Effector memory CD4-positive, alpha-beta T cell (primary cell): ENCODE results near the gene CFAP99.

Source experiments
- DNase-seq, 3 donors: peaks; one replicate each; pipeline ENCODE4 v3.0.0-alpha.2; 2020
- H3K27ac ChIP-seq: 2 replicates; pipeline ENCODE4 v1.7.0; 2013; ENCODE audit warnings: mild to moderate bottlenecking, low read length, moderate library complexity; ENCODE audit not compliant: insufficient read depth, poor library complexity, severe bottlenecking
- H3K27me3 ChIP-seq: replicated peaks from 2 replicates; pipeline ENCODE4 v1.7.0; 2013; ENCODE audit warnings: mild to moderate bottlenecking, low read length; ENCODE audit not compliant: insufficient read depth, control insufficient read depth, poor library complexity, severe bottlenecking
- H3K36me3 ChIP-seq: 2 replicates; pipeline ENCODE4 v1.7.0; 2013; ENCODE audit warnings: mild to moderate bottlenecking, low read length, moderate library complexity; ENCODE audit not compliant: control insufficient read depth, insufficient read depth
- H3K4me1 ChIP-seq: 2 replicates; pipeline ENCODE4 v1.7.0; 2013; ENCODE audit warnings: low read length, mild to moderate bottlenecking; ENCODE audit not compliant: control insufficient read depth, insufficient read depth, poor library complexity, severe bottlenecking
- H3K4me3 ChIP-seq: 2 replicates; pipeline ENCODE4 v1.7.0; 2013; ENCODE audit warnings: low read length, low read depth, mild to moderate bottlenecking; ENCODE audit not compliant: insufficient read depth, poor library complexity, severe bottlenecking
- H3K9me3 ChIP-seq: 2 replicates; pipeline ENCODE4 v1.7.0; 2013; ENCODE audit warnings: mild to moderate bottlenecking, low read length, moderate library complexity; ENCODE audit not compliant: control insufficient read depth

The CFAP99 gene

GRCh38 chr4:2408976-2409375 is 9.8 kb upstream of the CFAP99 start:
- H3K9me3 ChIP-seq: no peaks in the 10 kb centered on the region
- H3K36me3 ChIP-seq: peaks cover 3% of the 10 kb centered on the region
- H3K27ac ChIP-seq: no peak overlapping the region
- H3K4me3 ChIP-seq: no peak overlapping the region
- peaks cover 38% of the 10 kb centered on the region for H3K4me1 ChIP-seq
- no peaks in the 10 kb centered on the region for H3K27me3 ChIP-seq
- DNase-seq: no peak

DNA sequence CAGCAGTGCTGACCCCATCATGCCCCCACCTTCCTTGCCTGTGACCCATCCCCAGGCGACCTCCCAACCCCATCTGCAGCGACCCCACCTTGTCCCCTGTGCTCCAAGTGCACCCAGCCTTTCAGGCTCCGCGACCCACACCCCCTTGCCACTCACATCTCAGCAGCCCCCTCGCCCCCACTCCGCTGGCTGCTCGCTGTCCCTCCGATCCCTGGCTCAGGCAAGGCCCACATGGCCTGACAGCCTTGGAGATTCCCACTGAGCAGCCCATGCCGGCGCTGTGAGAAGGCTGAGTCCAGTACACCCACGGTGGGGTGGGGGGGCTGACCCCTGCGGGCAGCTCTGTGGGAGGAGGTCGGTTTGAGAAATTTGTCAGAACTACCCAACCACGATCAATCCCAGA is 9.4 kb upstream of the CFAP99 start:
- no peak overlapping the region for H3K4me3 ChIP-seq
- peaks cover 3% of the 10 kb centered on the region for H3K36me3 ChIP-seq
- no peak overlapping the region for H3K27ac ChIP-seq
- H3K9me3 ChIP-seq: no peaks in the 10 kb centered on the region
- no peaks in the 10 kb centered on the region for H3K27me3 ChIP-seq
- H3K4me1 ChIP-seq: peaks cover 42% of the 10 kb centered on the region
- DNase-seq: no peak

- Histone ChIP-seq H3K4me1 (peaks cover 60% of the 10 kb centered on the region), H3K9me3 (no peaks in the 10 kb centered on the region), H3K27me3 (no peaks in the 10 kb centered on the region), H3K36me3 (no peaks in the 10 kb centered on the region), H3K4me3 (peak overlapping the region; percentile 37), H3K27ac (peak overlapping the region; percentile 89)
- DNase-seq: no peak
Observed at GRCh38 chr4:2411786-2412510, 6.8 kb upstream of the CFAP99 start.

DNA sequence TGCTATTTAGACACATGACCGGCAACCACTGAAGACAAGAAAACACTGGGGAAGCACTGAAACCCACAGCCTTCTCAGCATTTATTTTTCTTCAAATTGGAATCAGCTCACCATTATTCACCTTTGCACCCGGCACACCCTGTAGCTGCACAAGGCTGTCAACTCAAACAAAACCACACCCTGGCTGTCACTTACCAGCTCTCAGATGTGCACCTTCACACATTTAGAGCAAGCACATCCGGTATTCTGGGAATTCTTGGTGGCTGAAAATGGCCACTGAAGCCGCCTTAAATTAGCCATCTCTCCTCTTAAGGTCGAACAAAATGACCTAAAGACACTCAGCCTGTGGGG is 6.2 kb upstream of the CFAP99 start:
- peak overlapping the region; percentile 37 for H3K4me3 ChIP-seq
- no peaks in the 10 kb centered on the region for H3K9me3 ChIP-seq
- H3K27ac ChIP-seq: peak overlapping the region; percentile 89
- peak; percentile 53 to 56 (median 54) for DNase-seq
- no peaks in the 10 kb centered on the region for H3K27me3 ChIP-seq
- H3K4me1 ChIP-seq: peaks cover 61% of the 10 kb centered on the region
- no peaks in the 10 kb centered on the region for H3K36me3 ChIP-seq

DNA sequence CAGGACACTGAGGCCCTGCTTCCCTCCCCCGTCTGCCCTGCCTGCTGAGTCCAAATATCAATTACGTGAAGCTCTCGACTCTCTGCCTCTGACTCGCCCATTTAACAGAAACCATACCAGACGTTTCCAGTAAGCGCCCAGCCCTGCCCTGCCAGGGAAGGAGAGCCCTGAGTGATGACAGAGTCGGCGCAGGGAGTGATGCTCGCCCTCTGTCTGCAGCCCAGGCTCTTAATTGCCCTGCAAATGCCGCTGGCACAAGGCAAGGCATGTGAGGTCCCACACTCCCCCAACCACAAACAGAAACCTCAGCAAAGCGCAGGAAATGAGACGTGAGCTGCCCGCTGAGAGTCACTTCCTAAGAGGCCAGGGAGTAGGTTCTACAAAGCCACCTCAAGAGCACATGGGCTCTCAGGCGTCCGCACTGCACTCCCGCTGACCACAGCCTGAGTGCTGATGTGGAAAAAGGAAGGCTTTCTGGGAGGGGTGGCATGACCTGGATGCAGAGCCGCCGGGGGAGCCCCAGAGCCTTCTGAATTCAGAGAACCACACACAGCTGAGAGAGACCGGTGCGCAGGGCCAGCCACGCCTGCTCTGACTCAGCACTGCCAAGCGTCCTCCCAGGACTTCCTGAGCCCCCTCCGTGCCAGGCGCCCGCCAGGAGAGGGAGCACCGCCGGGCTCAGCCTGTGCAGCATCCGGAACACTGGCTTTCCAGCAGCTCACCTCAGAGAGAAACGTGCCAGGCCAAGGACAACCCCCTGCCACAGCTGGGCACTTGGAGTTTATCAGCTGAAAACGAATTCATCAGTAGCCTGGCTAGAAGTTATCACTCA is 5.7 kb upstream of the CFAP99 start:
- H3K27ac ChIP-seq: peak overlapping the region; percentile 89
- peak overlapping the region; percentile 37 for H3K4me3 ChIP-seq
- DNase-seq: peak; percentile 92 to 97 (median 95)
- H3K4me1 ChIP-seq: peaks cover 66% of the 10 kb centered on the region
- H3K9me3 ChIP-seq: no peaks in the 10 kb centered on the region
- H3K27me3 ChIP-seq: no peaks in the 10 kb centered on the region
- no peaks in the 10 kb centered on the region for H3K36me3 ChIP-seq

GRCh38 chr4:2413821-2414610 is 4.7 kb upstream of the CFAP99 start:
- Histone ChIP-seq H3K27ac (peak overlapping the region; percentile 89), H3K4me1 (peaks cover 65% of the 10 kb centered on the region), H3K36me3 (no peaks in the 10 kb centered on the region), H3K9me3 (no peaks in the 10 kb centered on the region), H3K4me3 (peak overlapping the region; percentile 32), H3K27me3 (no peaks in the 10 kb centered on the region)
- DNase-seq: peak in 2 of 3 donors; percentile 23 to 28

- no peaks in the 10 kb centered on the region for H3K9me3 ChIP-seq
- H3K36me3 ChIP-seq: no peaks in the 10 kb centered on the region
- H3K27ac ChIP-seq: no peak overlapping the region
- H3K4me3 ChIP-seq: no peak overlapping the region
- H3K27me3 ChIP-seq: no peaks in the 10 kb centered on the region
- H3K4me1 ChIP-seq: peaks cover 64% of the 10 kb centered on the region
- no peak for DNase-seq
Observed at GRCh38 chr4:2415213-2415612, 3.5 kb upstream of the CFAP99 start.

DNA sequence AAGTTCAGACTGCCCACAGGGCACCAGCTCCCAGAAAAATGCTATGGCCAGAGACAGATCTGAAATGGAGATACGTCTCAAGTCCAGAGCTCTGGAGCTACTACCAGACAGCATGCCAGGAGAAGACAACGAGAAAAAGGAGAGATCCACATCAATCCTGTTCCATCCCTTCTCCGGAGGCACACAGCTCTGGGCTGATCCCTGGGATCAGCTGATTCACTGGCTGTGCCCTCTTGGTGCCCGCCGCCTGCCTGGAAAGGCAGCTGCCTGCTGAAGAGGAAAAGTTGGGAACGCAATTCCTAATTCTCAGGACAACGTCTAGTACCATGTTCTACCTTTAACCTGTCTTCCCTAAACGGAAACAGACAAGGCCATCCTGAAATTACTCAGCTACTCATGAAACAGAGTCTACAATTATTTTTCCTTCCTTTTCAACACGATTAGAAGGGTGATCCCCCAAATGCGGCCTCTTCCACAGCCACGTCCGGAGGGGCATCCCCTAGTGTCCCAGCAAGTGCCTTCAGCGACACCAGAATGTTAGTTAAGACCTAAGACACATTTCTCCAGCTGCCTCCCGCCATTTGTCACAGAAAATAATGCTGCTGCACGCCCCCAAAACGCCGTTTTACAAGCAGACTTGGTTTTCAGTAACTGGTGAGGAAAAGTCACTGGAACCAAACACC is 2.7 kb upstream of the CFAP99 start:
- DNase-seq: no peak
- Histone ChIP-seq H3K36me3 (no peaks in the 10 kb centered on the region), H3K4me1 (peaks cover 61% of the 10 kb centered on the region), H3K9me3 (no peaks in the 10 kb centered on the region), H3K4me3 (peak overlapping the region; percentile 58), H3K27ac (peak overlapping the region; percentile 44), H3K27me3 (no peaks in the 10 kb centered on the region)

GRCh38 chr4:2416564-2417225 is 2.1 kb upstream of the CFAP99 start:
- Histone ChIP-seq H3K36me3 (no peaks in the 10 kb centered on the region), H3K27ac (peak overlapping the region; percentile 44), H3K27me3 (no peaks in the 10 kb centered on the region), H3K9me3 (no peaks in the 10 kb centered on the region), H3K4me1 (peaks cover 54% of the 10 kb centered on the region), H3K4me3 (peak overlapping the region; percentile 58)
- DNase-seq: no peak
